ENCODE data around the gene TPSD1.
"Not testable (repeated sequence)": the region's sequence is repeated elsewhere in the genome, so short reads cannot be mapped to it uniquely, and the experiment has no call there.

TPSD1 gene

DNA sequence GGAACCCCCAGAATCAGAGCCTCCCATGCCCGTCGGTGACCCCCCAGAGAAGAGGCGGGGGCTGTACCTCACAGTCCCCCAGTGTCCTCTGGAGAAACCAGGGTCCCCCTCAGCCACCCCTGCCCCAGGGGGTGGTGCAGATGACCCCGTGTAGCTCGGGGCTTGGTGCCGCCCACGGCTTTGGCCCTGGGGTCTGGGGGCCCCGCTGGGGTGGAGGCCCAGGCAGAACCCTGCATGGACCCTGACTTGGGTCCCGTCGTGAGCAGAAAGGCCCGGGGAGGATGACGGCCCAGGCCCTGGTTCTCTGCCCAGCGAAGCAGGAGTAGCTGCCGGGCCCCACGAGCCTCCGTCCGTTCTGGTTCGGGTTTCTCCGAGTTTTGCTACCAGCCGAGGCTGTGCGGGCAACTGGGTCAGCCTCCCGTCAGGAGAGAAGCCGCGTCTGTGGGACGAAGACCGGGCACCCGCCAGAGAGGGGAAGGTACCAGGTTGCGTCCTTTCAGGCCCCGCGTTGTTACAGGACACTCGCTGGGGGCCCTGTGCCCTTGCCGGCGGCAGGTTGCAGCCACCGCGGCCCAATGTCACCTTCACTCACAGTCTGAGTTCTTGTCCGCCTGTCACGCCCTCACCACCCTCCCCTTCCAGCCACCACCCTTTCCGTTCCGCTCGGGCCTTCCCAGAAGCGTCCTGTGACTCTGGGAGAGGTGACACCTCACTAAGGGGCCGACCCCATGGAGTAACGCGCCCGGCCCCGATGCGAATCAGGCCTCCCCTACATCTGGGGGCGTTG is 34.8 kb upstream of the TPSD1 start:
- DNase-seq (ENCODE audit: low read depth in 4 of 4, low spot score in 1 of 4) = no peak

DNA sequence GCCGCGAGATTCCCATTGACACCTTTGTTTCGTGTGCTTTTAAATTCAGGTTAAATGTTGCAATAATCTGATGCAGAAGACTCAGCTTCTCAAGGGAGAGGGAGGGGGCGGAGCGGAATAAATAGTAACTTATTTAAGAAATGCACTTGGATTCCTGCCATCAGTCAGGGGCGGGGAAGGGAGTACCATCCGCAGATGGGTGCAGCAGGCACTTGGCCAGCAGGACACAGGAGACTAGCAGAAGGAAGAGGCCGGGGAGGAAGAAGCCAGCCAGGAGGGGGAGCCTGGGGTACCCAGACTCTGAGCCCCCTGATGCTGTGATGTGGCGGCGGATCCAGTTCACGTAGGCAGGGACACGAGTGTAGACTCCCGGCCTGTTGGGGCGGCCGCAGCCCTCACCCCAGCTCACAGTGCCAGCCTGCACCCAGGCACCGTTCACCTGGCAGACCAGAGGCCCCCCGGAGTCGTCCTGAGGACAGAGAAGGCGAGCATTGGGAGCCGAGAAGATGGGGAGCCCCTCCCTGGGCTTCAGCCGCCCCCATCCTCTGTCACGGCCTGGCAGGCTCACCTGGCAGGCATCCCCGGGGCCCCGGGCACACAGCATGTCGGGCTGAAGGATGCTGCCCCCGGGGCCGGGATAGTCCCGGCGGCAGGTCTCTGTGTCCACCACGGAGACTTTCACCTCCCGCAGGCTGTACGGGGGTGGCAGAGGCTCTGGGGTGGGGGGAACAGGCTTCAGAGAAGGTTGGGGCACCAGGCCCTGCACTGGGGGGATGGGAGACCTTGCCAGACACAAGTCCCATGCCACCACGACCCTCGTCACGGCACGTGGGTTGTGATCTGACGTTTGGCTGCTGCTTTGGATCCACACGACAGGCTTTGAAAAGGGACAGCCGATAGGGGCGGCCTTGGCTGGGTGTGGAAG is 34.0 kb upstream of the TPSD1 start:
- no peak for DNase-seq (ENCODE audit: low read depth in 4 of 4, low spot score in 1 of 4)

DNA sequence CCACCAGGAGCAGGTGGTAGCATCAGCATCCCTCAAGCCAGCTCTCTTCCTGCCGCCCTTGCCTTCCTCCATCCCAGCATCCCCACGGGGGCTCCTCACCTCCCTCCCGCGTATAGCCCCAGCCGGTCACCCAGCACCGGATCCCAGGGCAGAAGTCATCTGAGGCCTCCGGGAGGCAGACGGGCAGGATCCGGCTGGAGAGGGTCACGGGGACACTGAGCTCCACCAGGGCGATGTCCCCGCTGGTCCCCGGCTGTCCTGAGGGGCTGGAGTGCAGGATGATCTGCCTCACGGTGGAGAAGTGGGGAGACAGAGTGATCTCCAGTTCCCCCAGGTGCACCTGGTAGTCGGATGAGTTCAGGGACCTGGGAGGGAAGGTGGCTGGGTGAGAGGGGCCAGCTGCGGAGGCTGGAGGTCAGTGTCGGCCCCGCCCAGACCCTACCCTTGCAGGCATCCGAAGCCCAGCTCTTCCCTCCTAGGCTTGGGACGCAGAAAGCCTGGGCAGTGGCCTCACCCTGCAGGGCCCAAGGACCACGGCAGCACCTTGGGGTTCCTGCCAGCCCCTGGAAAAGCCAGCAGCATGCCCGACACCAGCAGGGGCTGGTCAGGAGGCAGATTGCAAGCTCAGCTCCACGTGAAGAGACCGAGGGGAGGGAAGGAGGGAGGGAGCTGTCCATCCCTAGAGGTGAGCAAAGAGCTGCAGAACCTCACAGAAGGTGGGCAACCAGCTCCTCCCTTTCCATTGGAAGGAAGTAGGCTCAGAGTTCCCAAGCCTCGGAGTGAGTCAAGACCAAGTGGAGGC is 33.1 kb upstream of the TPSD1 start:
- no peak for DNase-seq (ENCODE audit: low read depth in 4 of 4, low spot score in 1 of 4)

GRCh38 chr16:1223355-1224214 is 32.3 kb upstream of the TPSD1 start:
- no peak for DNase-seq (ENCODE audit: low read depth in 4 of 4, low spot score in 1 of 4)

DNA sequence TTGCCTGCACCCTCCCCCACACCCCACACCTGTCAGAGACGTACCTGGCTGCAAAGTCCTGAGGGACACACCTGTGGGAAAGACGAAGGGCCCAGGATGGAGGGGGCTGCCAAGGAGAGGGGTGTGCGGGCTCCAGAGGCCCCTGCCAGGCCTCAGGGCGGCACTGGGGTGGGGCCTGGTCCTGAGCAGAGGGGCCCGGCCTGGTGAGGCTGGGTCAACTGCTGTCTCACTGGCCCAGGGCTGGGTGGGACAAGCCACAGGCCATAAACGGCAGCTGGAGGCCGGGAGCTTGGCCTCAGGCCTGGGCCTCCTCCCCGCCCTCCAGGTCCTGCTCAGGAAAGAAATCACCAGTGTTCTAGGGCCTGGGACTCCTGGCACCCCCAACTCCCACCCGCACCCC is 31.3 kb upstream of the TPSD1 start:
- no peak for DNase-seq (ENCODE audit: low read depth in 4 of 4, low spot score in 1 of 4)

DNA sequence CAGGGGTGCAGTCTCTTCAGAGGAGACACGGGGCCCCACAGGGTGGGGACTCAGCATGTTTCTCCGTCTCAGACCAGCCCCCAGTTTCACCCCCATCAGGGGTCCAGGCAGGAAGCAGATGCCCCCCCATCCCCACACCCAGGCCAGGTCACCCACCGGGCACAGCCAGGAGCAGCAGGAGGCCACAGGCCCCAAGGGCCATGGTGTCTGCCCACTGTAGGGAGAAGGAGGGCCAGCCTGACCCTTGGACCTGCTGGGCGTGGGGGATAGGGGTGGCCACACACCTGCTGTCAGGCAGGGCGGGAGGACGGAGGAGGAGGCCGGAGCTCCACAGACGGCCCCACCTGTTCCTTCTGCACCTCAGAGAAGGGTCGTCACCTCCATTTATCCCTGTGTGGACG is 30.8 kb upstream of the TPSD1 start, which contains the start of gene TPSG1:
Gene TPSG1 (minus strand): TSS at position 218 of the 401 bp plus-strand sequence. CDS start 16 bp downstream, at position 202.
- DNase-seq (ENCODE audit: low read depth in 4 of 4, low spot score in 1 of 4) = no peak

DNA sequence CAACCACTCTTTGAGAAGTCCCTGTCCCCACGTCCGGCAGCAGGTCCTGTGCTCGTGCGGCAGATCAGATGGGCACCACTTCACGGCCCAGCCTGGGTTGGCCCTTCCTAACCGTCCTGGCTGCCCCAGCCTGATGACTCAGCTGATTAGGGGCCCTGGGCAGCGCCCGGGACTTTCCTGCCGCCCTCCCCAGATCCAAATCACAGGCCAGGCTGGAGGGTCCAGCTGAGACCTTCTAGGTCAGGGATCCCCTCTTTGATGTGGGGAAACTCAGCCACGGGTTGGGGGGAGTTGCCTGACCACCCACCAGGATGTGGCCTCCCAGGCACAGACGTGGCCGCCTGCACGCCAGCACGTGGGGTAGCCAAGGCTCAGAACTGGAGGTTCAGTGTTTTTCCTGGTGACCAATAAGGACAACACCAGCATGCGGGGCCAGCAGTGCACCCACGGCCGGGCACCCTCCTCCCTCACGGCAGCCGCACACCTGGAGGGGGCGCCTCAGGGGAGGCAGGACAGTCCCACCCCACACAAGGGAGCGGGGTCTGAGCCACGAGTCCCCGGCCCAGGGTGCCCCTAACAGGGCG is 30.0 kb upstream of the TPSD1 start:
- DNase-seq (ENCODE audit: low read depth in 4 of 4, low spot score in 1 of 4) = not testable (repeated sequence)

DNA sequence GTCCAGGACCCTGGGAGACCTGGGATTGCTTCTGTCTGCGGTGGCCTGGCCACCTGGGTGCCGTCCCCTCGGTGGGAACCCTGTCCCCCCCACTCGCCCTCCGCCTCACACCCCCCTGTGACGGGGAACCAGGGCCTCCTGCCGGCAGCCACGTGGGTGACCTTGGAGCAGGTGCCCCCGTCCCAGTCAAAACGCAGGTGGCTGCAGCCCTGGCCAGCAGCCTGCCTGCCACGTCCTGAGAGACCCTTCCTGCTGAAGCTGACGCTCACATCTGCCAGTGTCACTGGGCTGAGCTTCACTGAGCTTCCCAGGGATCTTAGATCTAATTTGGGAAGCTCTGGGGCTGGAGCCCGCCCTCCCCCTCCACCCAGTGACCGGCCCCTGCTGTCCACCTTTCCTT is 29.2 kb upstream of the TPSD1 start:
- DNase-seq (ENCODE audit: low read depth in 4 of 4, low spot score in 1 of 4) = not testable (repeated sequence)

- DNase-seq (ENCODE audit: low read depth in 4 of 4, low spot score in 1 of 4) = not testable (repeated sequence)
Measured at GRCh38 chr16:1228227-1228626, 27.6 kb upstream of the TPSD1 start.

GRCh38 chr16:1229476-1229875 is 26.4 kb upstream of the TPSD1 start:
- not testable (repeated sequence) for DNase-seq (ENCODE audit: low read depth in 4 of 4, low spot score in 1 of 4)

GRCh38 chr16:1230084-1230470 is 25.8 kb upstream of the TPSD1 start, which contains the start of gene TPSB2:
Gene TPSB2 (minus strand): TSS chr16:1230184. CDS start chr16:1229951, 233 bp downstream.
- not testable (repeated sequence) for DNase-seq (ENCODE audit: low read depth in 4 of 4, low spot score in 1 of 4)

DNA sequence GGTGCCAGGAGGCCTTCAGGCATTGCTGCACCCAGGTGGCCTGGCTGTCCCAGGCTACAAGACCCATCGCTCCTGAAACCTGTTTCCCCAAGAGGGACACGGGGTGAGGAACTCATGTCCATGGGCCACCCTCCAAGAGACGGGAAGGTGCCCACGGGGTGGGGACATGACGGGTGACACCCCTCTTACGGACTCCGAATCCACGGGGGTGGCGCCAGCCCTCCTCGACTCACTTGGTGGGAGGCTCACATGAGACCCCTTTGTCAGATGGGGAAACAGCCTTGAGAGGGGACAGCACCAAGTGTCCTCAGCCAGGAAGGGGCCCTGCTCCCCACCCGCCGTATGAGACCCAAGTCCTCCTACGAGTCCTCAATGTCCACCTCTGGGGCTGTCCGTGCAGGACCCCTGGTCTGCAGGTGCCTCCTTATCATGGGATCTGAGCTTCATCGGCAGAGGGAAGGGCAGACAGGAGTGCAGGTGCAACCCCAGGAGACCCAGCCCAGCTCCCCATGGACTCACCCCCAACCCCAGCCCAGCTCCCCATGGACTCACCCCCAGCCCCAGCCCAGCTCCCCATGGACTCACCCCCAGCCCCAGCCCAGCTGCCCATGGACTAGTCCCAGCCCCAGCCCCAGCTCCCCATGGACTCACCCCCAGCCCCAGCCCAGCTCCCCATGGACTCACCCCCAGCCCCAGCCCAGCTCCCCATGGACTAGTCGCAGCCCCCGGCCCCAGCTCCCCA is 25.2 kb upstream of the TPSD1 start:
- DNase-seq (ENCODE audit: low read depth in 4 of 4, low spot score in 1 of 4) = not testable (repeated sequence)

DNA sequence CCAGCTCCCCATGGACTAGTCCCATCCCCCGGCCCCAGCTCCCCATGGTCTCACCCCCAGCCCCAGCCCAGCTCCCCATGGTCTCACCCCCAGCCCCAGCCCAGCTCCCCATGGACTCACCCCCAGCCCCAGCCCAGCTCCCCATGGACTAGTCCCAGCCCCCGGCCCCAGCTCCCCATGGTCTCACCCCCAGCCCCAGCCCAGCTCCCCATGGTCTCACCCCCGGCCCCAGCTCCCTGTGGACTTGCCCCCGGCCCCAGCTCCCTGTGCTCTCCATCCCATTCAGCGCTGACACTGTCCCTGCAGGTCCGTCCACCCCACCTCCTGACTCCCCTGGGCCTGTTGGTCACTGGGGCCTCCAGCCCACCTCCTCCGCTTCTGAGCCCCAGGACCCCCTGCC is 24.6 kb upstream of the TPSD1 start:
- DNase-seq (ENCODE audit: low read depth in 4 of 4, low spot score in 1 of 4) = not testable (repeated sequence)

GRCh38 chr16:1232049-1232748 is 23.7 kb upstream of the TPSD1 start:
- DNase-seq (ENCODE audit: low read depth in 4 of 4, low spot score in 1 of 4) = not testable (repeated sequence)

GRCh38 chr16:1236659-1237058 is 19.2 kb upstream of the TPSD1 start:
- DNase-seq (ENCODE audit: low read depth in 4 of 4, low spot score in 1 of 4) = not testable (repeated sequence)

GRCh38 chr16:1237990-1238389 is 17.9 kb upstream of the TPSD1 start:
- no peak for DNase-seq (ENCODE audit: low read depth in 4 of 4, low spot score in 1 of 4)

DNA sequence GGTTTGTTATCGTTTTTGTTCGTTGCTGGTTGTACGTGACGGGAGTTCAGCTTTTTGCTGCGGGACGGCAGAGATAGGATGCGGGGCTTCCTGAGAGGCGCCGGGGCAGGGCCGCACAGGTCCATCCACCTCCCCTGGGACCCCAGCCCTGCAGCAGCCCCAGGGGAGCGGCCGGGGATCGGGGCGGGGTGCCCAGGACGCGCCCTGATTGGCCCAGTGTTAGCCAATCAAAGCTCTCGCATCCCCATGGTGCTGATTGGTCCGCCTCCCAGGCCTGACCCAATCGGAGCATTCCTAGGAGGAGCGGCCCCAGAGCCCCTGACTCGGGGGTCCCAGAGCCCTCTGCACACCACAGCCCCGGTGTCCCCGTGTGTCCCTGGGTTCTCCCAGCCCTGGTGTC is 17.0 kb upstream of the TPSD1 start:
- DNase-seq (ENCODE audit: low read depth in 4 of 4, low spot score in 1 of 4) = not testable (repeated sequence)

DNA sequence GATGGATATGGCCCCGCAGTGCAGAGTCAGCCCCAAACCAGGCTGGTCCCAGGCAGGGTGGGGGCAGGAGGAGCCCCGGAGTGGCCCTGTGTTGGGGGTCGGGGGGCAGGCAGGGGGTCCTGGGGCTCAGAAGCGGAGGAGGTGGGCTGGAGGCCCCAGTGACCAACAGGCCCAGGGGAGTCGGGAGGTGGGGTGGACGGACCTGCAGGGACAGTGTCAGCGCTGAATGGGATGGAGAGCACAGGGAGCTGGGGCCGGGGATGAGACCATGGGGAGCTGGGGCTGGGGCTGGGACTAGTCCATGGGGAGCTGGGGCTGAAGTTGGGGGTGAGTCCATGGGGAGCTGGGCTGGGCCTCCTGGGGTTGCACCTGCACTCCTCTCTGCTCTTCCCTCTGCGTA is 16.3 kb upstream of the TPSD1 start:
- DNase-seq (ENCODE audit: low read depth in 4 of 4, low spot score in 1 of 4) = not testable (repeated sequence)
